Gastrocnemius medialis (tissue), 4 donors: ENCODE measurements around the gene UGT1A3. TPM values are rescaled to one million over a fixed set of nuclear protein-coding genes. Genes with fewer than 3 reads are reported as not detected.

Experiments used
- ATAC-seq, 2 donors: fragments of 150-250 bp; one replicate each; pipeline ENCODE4 v1.9.1; 2016
- DNase-seq, 2 donors: peaks; one replicate each; pipeline ENCODE4 v3.0.0-alpha.2; 2019
- H3K27ac ChIP-seq, 4 donors: fragments of 200-600 bp; sonication (generic); 1 replicate in 1 of 4; 2 replicates in 3 of 4; pipeline ENCODE4 v1.5.1; 2016 to 2018; ENCODE audit warnings: mild to moderate bottlenecking in 2 of 4, moderate library complexity in 1 of 4
- H3K27me3 ChIP-seq, 3 donors: fragments of 200-600 bp; sonication (generic) in 2 of 3; 1 replicate in 1 of 3; 2 replicates in 2 of 3; pipeline versions ENCODE4 v1.5.1 to v1.6.0; 2016 to 2019; ENCODE audit warnings: mild to moderate bottlenecking in 1 of 3, moderate library complexity in 1 of 3
- H3K36me3 ChIP-seq, 2 donors: fragments of 200-600 bp; sonication (generic) in 1 of 2; one replicate each; pipeline ENCODE4 v1.5.1; 2017 to 2018
- H3K4me1 ChIP-seq, 2 donors: fragments of 200-600 bp; sonication (generic) in 1 of 2; one replicate each; pipeline ENCODE4 v1.5.1; 2016 to 2017; ENCODE audit warnings: mild to moderate bottlenecking in 2 of 2
- H3K4me3 ChIP-seq, 4 donors: fragments of 200-600 bp; sonication (generic) in 3 of 4; 1 replicate in 1 of 4; 2 replicates in 3 of 4; pipeline ENCODE4 v1.5.1; 2016 to 2019; ENCODE audit warnings: mild to moderate bottlenecking in 2 of 4
- H3K9me3 ChIP-seq, 3 donors: fragments of 200-600 bp; sonication (generic) in 2 of 3; 1 replicate in 1 of 3; 2 replicates in 2 of 3; pipeline ENCODE4 v1.5.1; 2016 to 2019
- POLR2A ChIP-seq, 2 donors: fragments of 450-650 bp; IDR thresholded peaks; one replicate each; pipeline ENCODE4 v1.6.1; 2017; ENCODE audit warnings: antibody characterized with exemption in 2 of 2, mild to moderate bottlenecking in 2 of 2, moderate library complexity in 2 of 2
- in situ Hi-C, 4 donors: fragments of 200-750 bp; cut with MboI; loops; one replicate each; pipeline versions ENCODE4 v1.15.0 to v1.8.0; 2017; ENCODE audit warnings: low sequenced_read_pairs in 4 of 4
- intact Hi-C: fragments of 100-400 bp; cut with DNase I; formaldehyde crosslinking; loops from one replicate; pipeline ENCODE4 v1.15.1; 2023; ENCODE audit warnings: low total_unique reads
- total RNA-seq, 4 donors: library from RNA; depleted of rRNA; stranded (reverse); fragments of >200 nt; gene quantifications; one replicate each; pipeline versions ENCODE4 v1.1.0 to v1.2.3, GENCODE V29; 2016
- TF ChIP-seq, protein P1 (sequence below), 5 experiments: fragments of 450-650 bp in 3 of 5; fragments of 200-600 bp in 2 of 5; sonication (generic) in 2 of 5; IDR thresholded peaks in 4 of 5; conservative IDR thresholded peaks in 1 of 5; 1 replicate in 4 of 5; 2 replicates in 1 of 5; pipeline ENCODE4 v1.5.1; 2016 to 2019; ENCODE audit warnings: antibody characterized with exemption in 5 of 5, mild to moderate bottlenecking in 3 of 5, moderate library complexity in 3 of 5

Gene UGT1A3
- total RNA-seq, 4 donors from 2014 or later, result 0.16 TPM; not detected in 3

DNA sequence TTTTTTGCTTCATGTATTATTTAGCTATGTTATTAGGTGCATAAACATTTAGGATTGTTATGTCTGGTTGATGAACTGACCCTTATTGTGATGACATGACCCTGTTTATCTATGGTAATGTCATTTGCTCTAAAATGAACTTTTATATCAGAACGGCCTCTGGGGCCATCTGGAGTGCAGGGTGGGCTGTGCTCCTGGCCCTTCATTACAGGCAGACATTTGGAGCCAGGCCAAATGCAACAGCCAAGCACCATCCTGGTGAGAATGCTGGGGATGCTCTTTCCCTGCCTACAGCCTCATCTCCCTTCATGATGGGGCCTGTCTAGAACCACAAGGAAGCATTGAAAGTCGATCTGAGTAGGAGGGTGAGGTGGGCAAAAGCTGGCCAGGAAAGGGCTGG is 87.5 kb downstream of the UGT1A3 start:
- no peaks in the 10 kb centered on the region for H3K4me1 ChIP-seq

DNA sequence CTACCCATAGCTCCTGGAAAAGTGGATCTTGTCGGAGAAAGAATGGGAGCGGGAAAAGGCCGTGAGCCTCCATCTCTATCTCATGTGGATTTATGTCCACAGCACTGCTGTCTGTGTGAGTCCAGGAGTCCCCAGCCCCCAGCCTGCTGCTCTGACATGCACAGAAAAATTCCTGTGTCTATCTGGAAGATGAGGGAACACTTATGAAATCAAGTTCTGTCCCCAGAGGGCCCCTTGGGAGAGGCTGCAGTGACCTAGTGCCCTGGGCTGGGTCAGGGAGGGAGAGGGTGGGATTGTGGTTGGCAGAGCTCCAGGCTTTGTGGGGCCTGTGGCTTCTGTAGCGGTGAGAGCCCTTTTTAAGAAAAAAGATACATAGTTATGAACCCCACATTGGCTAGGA is 87.9 kb downstream of the UGT1A3 start:
- TF ChIP-seq, protein P1, sequence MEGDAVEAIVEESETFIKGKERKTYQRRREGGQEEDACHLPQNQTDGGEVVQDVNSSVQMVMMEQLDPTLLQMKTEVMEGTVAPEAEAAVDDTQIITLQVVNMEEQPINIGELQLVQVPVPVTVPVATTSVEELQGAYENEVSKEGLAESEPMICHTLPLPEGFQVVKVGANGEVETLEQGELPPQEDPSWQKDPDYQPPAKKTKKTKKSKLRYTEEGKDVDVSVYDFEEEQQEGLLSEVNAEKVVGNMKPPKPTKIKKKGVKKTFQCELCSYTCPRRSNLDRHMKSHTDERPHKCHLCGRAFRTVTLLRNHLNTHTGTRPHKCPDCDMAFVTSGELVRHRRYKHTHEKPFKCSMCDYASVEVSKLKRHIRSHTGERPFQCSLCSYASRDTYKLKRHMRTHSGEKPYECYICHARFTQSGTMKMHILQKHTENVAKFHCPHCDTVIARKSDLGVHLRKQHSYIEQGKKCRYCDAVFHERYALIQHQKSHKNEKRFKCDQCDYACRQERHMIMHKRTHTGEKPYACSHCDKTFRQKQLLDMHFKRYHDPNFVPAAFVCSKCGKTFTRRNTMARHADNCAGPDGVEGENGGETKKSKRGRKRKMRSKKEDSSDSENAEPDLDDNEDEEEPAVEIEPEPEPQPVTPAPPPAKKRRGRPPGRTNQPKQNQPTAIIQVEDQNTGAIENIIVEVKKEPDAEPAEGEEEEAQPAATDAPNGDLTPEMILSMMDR (IDR thresholded peaks at IDR 0.05 in 4 of 5, conservative IDR thresholded peaks at IDR 0.05 in 1 of 5), result no peak
- TF ChIP-seq POLR2A (IDR thresholded peaks at IDR 0.05), result no peak
- Histone ChIP-seq H3K27me3 (no peaks in the 10 kb centered on the region), H3K4me1 (no peaks in the 10 kb centered on the region), H3K36me3 (no peaks in the 10 kb centered on the region), H3K9me3 (no peaks in the 10 kb centered on the region), H3K27ac (no peak overlapping the region), H3K4me3 (no peak overlapping the region)
- ATAC-seq (no peak), DNase-seq (no peak)
- intact Hi-C loops, result no loop called here
- in situ Hi-C loops, result no loop called here

More for the DNA sequence above, 87.5 kb downstream of the UGT1A3 start:
- H3K27ac ChIP-seq, result no peak overlapping the region
- ATAC-seq, result no peak
- no peak for TF ChIP-seq POLR2A (IDR thresholded peaks at IDR 0.05)
- TF ChIP-seq, protein P1 (IDR thresholded peaks at IDR 0.05 in 4 of 5, conservative IDR thresholded peaks at IDR 0.05 in 1 of 5), result no peak
- H3K9me3 ChIP-seq, result no peaks in the 10 kb centered on the region
- no peak overlapping the region for H3K4me3 ChIP-seq
- H3K36me3 ChIP-seq, result no peaks in the 10 kb centered on the region
- DNase-seq, result no peak
- no peaks in the 10 kb centered on the region for H3K27me3 ChIP-seq
- intact Hi-C loops, result no loop called here
- in situ Hi-C loops, result no loop called here

GRCh38 chr2:233817361-233817911 is 88.6 kb downstream of the UGT1A3 start:
- DNase-seq (no peak), ATAC-seq (no peak)
- intact Hi-C loops, result no loop called here
- no peaks in the 10 kb centered on the region for H3K36me3 ChIP-seq
- H3K4me3 ChIP-seq, result no peak overlapping the region
- TF ChIP-seq, protein P1 (IDR thresholded peaks at IDR 0.05 in 4 of 5, conservative IDR thresholded peaks at IDR 0.05 in 1 of 5), result no peak
- TF ChIP-seq POLR2A (IDR thresholded peaks at IDR 0.05), result no peak
- no peak overlapping the region for H3K27ac ChIP-seq
- H3K27me3 ChIP-seq, result no peaks in the 10 kb centered on the region
- H3K4me1 ChIP-seq, result no peaks in the 10 kb centered on the region
- in situ Hi-C loops, result no loop called here
- no peaks in the 10 kb centered on the region for H3K9me3 ChIP-seq

DNA sequence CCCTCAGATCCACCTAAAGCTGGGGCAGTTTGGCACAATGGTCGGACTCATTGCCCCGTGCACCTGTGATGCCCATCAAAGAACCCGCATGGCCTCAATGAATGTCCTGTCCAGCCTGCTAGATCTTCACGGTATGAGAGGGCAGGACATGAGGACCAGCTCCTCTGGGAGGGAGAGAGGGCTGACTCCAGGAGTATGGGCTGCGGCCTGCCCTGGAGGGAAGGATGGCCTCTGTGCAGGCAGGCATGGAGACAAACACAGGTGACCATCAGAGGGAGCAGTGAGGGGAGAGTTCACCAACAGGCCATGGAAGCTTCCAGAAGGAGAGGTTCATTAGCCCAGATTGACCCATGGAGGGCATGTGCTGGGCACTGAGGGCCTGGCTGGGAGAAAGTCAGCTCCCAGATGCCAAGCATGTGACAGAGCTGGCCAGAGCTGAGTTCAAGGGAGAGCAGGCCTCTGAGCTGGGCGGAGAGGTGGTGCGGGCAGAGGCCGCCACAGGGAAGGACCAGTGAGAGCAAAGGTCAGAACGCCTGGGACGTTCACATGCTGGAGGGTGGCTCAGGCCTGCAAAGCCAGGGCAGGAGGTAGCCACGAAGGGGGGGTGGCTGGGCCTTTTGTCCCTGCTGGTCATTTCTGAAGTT is 89.3 kb downstream of the UGT1A3 start:
- ATAC-seq (no peak), DNase-seq (no peak)
- Histone ChIP-seq H3K4me3 (no peak overlapping the region), H3K36me3 (no peaks in the 10 kb centered on the region), H3K9me3 (no peaks in the 10 kb centered on the region), H3K27ac (no peak overlapping the region), H3K27me3 (no peaks in the 10 kb centered on the region), H3K4me1 (no peaks in the 10 kb centered on the region)
- no peak for TF ChIP-seq POLR2A (IDR thresholded peaks at IDR 0.05)
- TF ChIP-seq, protein P1 (IDR thresholded peaks at IDR 0.05 in 4 of 5, conservative IDR thresholded peaks at IDR 0.05 in 1 of 5), result no peak
- in situ Hi-C loops, result no loop called here
- intact Hi-C loops, result no loop called here
